LNCaP clone FGC (cell line): Measurements from ENCODE around the gene SLU7.
A peak's percentile ranks its signal among the peaks of the same experiment; 100 is the strongest.

Source experiments
- DNase-seq: peaks from one replicate; pipeline ENCODE4 v3.0.0-alpha.2; 2011; ENCODE audit warnings: low read depth
- H3K4me3 ChIP-seq: 2 replicates; pipeline ENCODE4 v1.5.1; 2011; ENCODE audit warnings: mild to moderate bottlenecking, low read depth, low read length, control low read depth
- TF ChIP-seq, protein P1 (sequence below): IDR thresholded peaks from 2 replicates; pipeline ENCODE4 v1.5.1; 2012; ENCODE audit warnings: mild to moderate bottlenecking; ENCODE audit not compliant: control insufficient read depth, insufficient read depth; ENCODE audit errors: extremely low read depth

The SLU7 gene

GRCh38 chr5:160434022-160434531 is 15.2 kb upstream of the SLU7 start:
- TF ChIP-seq, protein P1, sequence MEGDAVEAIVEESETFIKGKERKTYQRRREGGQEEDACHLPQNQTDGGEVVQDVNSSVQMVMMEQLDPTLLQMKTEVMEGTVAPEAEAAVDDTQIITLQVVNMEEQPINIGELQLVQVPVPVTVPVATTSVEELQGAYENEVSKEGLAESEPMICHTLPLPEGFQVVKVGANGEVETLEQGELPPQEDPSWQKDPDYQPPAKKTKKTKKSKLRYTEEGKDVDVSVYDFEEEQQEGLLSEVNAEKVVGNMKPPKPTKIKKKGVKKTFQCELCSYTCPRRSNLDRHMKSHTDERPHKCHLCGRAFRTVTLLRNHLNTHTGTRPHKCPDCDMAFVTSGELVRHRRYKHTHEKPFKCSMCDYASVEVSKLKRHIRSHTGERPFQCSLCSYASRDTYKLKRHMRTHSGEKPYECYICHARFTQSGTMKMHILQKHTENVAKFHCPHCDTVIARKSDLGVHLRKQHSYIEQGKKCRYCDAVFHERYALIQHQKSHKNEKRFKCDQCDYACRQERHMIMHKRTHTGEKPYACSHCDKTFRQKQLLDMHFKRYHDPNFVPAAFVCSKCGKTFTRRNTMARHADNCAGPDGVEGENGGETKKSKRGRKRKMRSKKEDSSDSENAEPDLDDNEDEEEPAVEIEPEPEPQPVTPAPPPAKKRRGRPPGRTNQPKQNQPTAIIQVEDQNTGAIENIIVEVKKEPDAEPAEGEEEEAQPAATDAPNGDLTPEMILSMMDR, result no peak
- DNase-seq, result no peak
- no peak overlapping the region for H3K4me3 ChIP-seq

GRCh38 chr5:160432787-160433186 is 13.9 kb upstream of the SLU7 start:
- TF ChIP-seq, protein P1, result no peak
- no peak for DNase-seq
- no peak overlapping the region for H3K4me3 ChIP-seq

- DNase-seq, result no peak
- TF ChIP-seq, protein P1, result no peak
- H3K4me3 ChIP-seq, result no peak overlapping the region
These were observed 13.3 kb upstream of the SLU7 start for GRCh38 chr5:160432196-160432595.

DNA sequence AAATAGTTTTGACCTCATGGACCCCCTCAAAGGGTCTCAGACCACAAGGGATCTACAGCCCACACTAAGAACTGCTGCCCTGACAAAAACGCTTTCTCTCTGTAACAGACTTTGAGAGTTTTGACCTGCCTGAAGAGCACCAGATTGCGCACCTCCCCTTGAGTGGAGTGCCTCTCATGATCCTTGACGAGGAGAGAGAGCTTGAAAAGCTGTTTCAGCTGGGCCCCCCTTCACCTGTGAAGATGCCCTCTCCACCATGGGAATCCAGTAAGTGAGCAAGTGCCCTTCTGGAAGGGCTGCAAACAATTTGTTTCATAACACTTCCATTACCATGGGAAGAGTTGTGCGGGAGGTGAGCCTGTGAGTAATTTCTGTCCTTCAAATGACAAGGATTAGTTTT is 8.7 kb upstream of the SLU7 start:
- TF ChIP-seq, protein P1, result no peak
- DNase-seq, result no peak
- no peak overlapping the region for H3K4me3 ChIP-seq

DNA sequence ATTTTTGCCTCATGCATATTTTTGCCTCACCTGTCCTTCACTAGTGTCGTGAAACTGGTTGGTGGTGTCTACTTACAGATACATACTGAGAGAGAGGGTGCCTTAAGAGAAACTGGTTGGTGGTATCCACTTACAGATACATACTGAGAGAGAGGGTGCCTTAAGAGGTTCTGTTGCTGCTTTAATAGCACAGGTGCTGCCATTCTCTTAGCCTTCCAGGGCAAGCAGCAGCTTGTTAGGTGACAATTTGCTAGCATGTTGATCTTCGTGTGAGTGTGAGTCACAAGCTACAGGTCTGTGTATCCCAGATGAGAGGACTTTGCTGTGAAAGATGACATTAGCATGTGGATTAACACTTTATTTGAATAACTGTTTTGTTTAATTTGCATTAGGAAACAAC is 4.2 kb upstream of the SLU7 start:
- DNase-seq, result no peak

GRCh38 chr5:160421625-160422258 is 2.9 kb upstream of the SLU7 start, which contains the start of gene PTTG1:
TSS of gene PTTG1 (plus strand) at chr5:160421855. CDS start at chr5:160422313, 458 bp downstream.
- peak; percentile 87 for DNase-seq
- H3K4me3 ChIP-seq, result peak within 1 kb of the TSS; percentile 82
- TF ChIP-seq, protein P1, result no peak

More for the DNA sequence above, 4.2 kb upstream of the SLU7 start:
- H3K4me3 ChIP-seq, result peak overlapping the region; percentile 82
- TF ChIP-seq, protein P1, result no peak

DNA sequence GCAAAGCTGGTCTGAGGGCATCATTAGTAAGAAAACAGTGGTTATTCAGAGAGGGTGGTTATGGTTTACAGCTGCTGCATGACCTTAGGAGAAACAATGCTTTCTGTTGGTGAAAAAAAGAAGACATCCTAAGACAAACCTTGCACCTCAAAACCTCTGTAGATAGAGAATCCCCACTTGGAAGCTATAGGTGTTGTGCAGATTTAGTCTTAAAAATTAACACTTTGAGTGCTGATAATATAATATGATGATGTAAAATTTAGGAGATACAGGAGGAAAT is 1.4 kb upstream of the SLU7 start:
- TF ChIP-seq, protein P1, result no peak
- DNase-seq, result no peak
- H3K4me3 ChIP-seq, result no peak overlapping the region
